A549 (cell line): ENCODE data around the gene RNF114.

Experiments used
- BHLHE40 ChIP-seq: IDR thresholded peaks from 2 replicates; pipeline ENCODE4 v1.6.1; 2012; ENCODE audit warnings: low read depth, low read length, inconsistent platforms
- CEBPB ChIP-seq, 2 experiments: fragments of >200 bp in 1 of 2; sonication (Bioruptor Twin) in 1 of 2; formaldehyde crosslinking in 1 of 2; IDR thresholded peaks; 2 replicates each; pipeline ENCODE4 v1.6.1; 2012 to 2016
- CHD2 ChIP-seq: fragments of 150-350 bp; IDR thresholded peaks from 2 replicates; pipeline ENCODE4 v1.6.1; 2014; ENCODE audit warnings: low read length; ENCODE audit not compliant: partially characterized antibody
- MYC ChIP-seq: IDR thresholded peaks from 2 replicates; pipeline ENCODE4 v1.6.1; 2012; ENCODE audit warnings: mild to moderate bottlenecking, inconsistent platforms, low read length, improper control_type of control experiment, borderline replicate concordance
- NFE2L2 ChIP-seq: fragments of 150-350 bp; conservative IDR thresholded peaks from 2 replicates; pipeline ENCODE4 v1.6.1; 2014; ENCODE audit warnings: low read length
- PHF8 ChIP-seq: fragments of 200-600 bp; sonication (generic); IDR thresholded peaks from 2 replicates; pipeline ENCODE4 v1.6.1; 2016; ENCODE audit warnings: low read depth, mild to moderate bottlenecking, antibody characterized with exemption, moderate library complexity, borderline replicate concordance
- RFX5 ChIP-seq: fragments of 450-650 bp; IDR thresholded peaks from 2 replicates; pipeline ENCODE4 v1.7.1; 2014; ENCODE audit warnings: antibody characterized with exemption, mild to moderate bottlenecking, moderate library complexity
- SMC3 ChIP-seq: fragments of >200 bp; sonication (Bioruptor Twin); formaldehyde crosslinking; IDR thresholded peaks from 3 replicates; pipeline ENCODE4 v1.6.1; 2018; ENCODE audit warnings: inconsistent platforms
- TF ChIP-seq, protein P1 (sequence below): fragments of >200 bp; sonication (Bioruptor Twin); formaldehyde crosslinking; IDR thresholded peaks from 3 replicates; pipeline ENCODE4 v1.5.1; 2016
- TF ChIP-seq, protein P2 (sequence below): IDR thresholded peaks from 2 replicates; pipeline ENCODE4 v1.6.1; 2012
- TF ChIP-seq, protein P3 (sequence below): fragments of 250-450 bp; sonication (Bioruptor Pico); IDR thresholded peaks from 2 replicates; pipeline ENCODE4 v1.5.0; 2021; ENCODE audit warnings: mild to moderate bottlenecking, moderate library complexity, borderline replicate concordance
- TF ChIP-seq, protein P4 (sequence below): fragments of 200-600 bp; sonication (generic); IDR thresholded peaks from 2 replicates; pipeline ENCODE4 v1.6.1; 2016; ENCODE audit warnings: antibody characterized with exemption, mild to moderate bottlenecking, moderate library complexity
- TF ChIP-seq, protein P5 (sequence below): fragments of 450-650 bp; IDR thresholded peaks from 2 replicates; pipeline ENCODE4 v1.6.1; 2014; ENCODE audit warnings: antibody characterized with exemption

DNA sequence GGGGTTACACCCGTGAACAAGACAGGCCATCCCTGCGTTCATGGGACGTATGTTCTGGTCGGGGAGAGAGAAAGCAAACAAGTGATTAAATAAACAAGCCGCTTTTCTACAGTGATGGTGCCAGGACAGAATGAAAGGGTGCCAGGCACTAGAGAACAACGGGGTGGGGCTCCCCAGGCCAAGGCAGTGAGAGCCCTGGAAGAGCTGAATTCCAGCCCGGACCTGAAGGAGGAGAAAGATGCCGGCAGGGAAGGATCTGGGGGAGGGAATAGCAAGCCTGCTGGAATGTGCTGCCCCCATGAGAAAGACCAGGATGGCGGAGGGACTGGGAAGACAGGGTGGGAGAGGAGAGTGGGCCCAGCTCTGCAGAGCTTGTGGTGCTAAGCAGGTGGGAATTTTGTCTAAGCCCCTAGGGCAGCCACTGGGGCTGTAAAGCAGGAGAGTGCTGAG, 54.1 kb downstream of the RNF114 start:
- TF ChIP-seq PHF8 (no peak), CEBPB (IDR thresholded peaks at IDR 0.05) (no peak), BHLHE40 (no peak), RFX5 (no peak), NFE2L2 (no peak), CHD2 (no peak), SMC3 (no peak), MYC (no peak)
- TF ChIP-seq, protein P1, sequence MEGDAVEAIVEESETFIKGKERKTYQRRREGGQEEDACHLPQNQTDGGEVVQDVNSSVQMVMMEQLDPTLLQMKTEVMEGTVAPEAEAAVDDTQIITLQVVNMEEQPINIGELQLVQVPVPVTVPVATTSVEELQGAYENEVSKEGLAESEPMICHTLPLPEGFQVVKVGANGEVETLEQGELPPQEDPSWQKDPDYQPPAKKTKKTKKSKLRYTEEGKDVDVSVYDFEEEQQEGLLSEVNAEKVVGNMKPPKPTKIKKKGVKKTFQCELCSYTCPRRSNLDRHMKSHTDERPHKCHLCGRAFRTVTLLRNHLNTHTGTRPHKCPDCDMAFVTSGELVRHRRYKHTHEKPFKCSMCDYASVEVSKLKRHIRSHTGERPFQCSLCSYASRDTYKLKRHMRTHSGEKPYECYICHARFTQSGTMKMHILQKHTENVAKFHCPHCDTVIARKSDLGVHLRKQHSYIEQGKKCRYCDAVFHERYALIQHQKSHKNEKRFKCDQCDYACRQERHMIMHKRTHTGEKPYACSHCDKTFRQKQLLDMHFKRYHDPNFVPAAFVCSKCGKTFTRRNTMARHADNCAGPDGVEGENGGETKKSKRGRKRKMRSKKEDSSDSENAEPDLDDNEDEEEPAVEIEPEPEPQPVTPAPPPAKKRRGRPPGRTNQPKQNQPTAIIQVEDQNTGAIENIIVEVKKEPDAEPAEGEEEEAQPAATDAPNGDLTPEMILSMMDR, result no peak
- TF ChIP-seq, protein P2, sequence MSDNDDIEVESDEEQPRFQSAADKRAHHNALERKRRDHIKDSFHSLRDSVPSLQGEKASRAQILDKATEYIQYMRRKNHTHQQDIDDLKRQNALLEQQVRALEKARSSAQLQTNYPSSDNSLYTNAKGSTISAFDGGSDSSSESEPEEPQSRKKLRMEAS, result no peak
- TF ChIP-seq, protein P3, sequence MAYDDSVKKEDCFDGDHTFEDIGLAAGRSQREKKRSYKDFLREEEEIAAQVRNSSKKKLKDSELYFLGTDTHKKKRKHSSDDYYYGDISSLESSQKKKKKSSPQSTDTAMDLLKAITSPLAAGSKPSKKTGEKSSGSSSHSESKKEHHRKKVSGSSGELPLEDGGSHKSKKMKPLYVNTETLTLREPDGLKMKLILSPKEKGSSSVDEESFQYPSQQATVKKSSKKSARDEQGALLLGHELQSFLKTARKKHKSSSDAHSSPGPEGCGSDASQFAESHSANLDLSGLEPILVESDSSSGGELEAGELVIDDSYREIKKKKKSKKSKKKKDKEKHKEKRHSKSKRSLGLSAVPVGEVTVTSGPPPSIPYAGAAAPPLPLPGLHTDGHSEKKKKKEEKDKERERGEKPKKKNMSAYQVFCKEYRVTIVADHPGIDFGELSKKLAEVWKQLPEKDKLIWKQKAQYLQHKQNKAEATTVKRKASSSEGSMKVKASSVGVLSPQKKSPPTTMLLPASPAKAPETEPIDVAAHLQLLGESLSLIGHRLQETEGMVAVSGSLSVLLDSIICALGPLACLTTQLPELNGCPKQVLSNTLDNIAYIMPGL (CRISPR knock-in tag), result no peak
- TF ChIP-seq, protein P4, sequence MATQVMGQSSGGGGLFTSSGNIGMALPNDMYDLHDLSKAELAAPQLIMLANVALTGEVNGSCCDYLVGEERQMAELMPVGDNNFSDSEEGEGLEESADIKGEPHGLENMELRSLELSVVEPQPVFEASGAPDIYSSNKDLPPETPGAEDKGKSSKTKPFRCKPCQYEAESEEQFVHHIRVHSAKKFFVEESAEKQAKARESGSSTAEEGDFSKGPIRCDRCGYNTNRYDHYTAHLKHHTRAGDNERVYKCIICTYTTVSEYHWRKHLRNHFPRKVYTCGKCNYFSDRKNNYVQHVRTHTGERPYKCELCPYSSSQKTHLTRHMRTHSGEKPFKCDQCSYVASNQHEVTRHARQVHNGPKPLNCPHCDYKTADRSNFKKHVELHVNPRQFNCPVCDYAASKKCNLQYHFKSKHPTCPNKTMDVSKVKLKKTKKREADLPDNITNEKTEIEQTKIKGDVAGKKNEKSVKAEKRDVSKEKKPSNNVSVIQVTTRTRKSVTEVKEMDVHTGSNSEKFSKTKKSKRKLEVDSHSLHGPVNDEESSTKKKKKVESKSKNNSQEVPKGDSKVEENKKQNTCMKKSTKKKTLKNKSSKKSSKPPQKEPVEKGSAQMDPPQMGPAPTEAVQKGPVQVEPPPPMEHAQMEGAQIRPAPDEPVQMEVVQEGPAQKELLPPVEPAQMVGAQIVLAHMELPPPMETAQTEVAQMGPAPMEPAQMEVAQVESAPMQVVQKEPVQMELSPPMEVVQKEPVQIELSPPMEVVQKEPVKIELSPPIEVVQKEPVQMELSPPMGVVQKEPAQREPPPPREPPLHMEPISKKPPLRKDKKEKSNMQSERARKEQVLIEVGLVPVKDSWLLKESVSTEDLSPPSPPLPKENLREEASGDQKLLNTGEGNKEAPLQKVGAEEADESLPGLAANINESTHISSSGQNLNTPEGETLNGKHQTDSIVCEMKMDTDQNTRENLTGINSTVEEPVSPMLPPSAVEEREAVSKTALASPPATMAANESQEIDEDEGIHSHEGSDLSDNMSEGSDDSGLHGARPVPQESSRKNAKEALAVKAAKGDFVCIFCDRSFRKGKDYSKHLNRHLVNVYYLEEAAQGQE, result no peak
- TF ChIP-seq, protein P5, sequence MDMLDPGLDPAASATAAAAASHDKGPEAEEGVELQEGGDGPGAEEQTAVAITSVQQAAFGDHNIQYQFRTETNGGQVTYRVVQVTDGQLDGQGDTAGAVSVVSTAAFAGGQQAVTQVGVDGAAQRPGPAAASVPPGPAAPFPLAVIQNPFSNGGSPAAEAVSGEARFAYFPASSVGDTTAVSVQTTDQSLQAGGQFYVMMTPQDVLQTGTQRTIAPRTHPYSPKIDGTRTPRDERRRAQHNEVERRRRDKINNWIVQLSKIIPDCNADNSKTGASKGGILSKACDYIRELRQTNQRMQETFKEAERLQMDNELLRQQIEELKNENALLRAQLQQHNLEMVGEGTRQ, result no peak
